Smooth muscle cell of the brain vasculature (primary cell): Measurements from ENCODE around the gene ZNF793.

Experiments
- DNase-seq: peaks from one replicate; pipeline ENCODE4 v3.0.0-alpha.2; 2012; ENCODE audit warnings: low read depth, low spot score

ZNF793 gene

GRCh38 chr19:37506387-37507166 lies at the start of gene ZNF793:
Gene ZNF793, plus strand, starts transcription at chr19:37506939. Its CDS starts 16,501 bp downstream, at chr19:37523440.
- peak; percentile 28 for DNase-seq

DNA sequence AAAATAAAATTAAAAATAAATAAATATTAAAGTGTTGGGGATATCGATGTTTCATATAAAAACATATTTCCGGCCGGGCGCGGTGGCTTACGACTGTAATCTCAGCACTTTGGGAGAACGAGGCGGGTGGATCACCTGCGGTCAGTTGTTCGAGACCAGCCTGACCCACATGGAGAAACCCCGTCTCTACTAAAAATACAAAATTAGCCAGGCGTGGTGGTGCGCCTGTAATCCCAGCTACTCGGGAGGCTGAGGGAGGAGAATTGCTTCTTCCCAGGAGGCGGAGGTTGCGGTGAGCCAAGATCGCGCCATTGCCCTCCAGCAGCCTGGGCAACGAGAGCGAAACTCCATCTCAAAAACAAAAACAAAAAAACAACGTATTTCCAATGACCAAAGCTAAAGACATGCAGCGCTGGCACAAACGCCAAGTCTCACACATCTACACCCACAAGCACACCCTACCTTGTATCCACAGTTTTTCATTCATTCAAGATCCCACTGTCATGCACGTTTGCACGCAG lies 40.4 kb upstream of the ZNF793 start:
- no peak for DNase-seq

- DNase-seq, result peak; percentile 73
These were observed 39.7 kb upstream of the ZNF793 start, which contains the start of gene ZNF569 for GRCh38 chr19:37466798-37467607. Gene ZNF569, minus strand, starts transcription at chr19:37467444. Its CDS starts 22,523 bp downstream, at chr19:37444921.

DNA sequence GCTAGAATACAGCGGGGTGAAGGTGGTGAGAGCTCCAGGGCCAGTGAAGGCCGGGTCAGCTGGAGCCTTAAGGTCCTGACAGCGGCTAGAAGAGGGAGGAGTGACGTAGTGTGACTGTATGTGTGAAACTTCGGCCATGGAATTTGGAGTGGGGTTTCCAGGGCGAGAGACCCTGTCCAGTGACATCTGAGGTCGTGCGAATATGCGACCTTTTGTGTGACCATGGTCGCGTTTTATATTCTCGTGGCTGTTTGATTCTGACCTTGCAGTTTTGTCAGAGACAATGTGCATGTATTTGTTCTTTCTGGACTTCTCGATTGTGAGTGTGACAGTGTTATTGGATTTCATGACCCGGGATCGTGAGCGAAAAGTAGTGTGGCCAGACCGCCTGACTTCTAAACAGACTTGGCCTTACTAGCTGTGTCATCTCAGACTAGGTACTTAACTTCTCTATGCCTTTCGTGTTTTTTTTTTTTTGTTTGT lies 39.1 kb upstream of the ZNF793 start:
- no peak for DNase-seq

DNA sequence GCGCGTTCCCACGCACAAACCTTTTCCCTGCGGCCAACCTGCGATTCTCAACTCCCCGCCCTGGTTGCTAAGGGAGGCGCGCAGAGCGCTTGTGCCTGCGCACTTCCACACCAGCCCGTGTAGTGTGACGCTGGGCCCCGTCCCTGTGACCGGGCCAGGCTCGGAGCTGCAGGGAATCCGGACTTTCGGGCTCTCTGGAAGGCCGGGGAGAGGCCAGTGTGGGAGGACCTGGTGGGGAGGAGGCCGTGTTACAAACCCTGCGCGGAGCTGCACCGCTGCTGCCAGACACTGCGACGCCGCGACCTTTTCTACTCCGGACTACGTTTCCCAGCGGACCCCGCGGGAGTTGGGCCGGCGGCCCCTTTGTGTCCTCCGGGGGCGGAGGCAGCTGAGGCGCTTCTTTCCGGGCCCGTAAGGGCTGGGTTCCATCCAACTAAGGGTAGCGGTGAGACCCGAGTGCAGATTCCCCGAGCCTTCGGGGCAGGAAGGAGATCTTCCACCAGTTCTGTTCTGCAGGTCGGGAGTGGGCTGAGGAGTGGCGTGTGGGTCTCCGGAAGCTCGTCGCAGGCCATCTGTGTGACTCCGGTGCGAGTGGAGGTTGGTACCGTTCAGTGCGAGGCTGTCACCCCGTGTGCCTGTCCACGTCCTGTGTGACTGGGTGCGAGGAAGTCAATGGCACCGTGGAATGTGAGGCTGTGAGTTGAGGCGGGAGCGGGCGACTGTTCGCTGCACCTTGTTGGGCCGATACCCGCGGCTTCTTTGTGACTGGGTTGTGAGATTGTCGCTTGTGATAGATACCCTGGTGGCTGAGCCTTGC lies 37.6 kb upstream of the ZNF793 start, which contains the start of gene ZNF570:
Gene ZNF570 (plus strand): TSS at position 396 of the 817 bp plus-strand sequence. CDS start 999 bp downstream, outside the sequence.
- DNase-seq, result peak; percentile 62

GRCh38 chr19:37470216-37470615 lies 36.5 kb upstream of the ZNF793 start:
- DNase-seq, result no peak

DNA sequence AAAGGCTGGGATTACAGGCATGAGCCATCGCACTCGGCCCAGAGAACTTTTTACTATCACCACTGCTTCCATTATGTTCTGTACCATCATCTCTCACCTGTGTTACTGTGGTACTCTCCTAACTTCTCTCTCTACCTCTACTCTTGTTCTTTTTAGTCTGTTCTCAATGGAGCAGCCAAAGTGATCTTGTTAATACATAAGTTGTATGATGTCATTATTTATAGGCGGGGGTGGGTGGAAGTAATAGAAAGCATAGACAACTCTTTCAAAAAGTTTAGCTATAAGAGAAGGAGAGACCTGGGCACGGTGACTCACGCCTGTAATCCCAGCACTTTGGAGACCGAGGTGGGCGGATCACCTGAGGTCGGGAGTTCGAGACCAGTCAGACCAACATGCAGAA lies 34.6 kb upstream of the ZNF793 start:
- DNase-seq, result no peak

GRCh38 chr19:37484406-37485168 lies 22.2 kb upstream of the ZNF793 start:
- DNase-seq, result no peak

GRCh38 chr19:37492213-37492612 lies 14.5 kb upstream of the ZNF793 start:
- DNase-seq, result no peak

DNA sequence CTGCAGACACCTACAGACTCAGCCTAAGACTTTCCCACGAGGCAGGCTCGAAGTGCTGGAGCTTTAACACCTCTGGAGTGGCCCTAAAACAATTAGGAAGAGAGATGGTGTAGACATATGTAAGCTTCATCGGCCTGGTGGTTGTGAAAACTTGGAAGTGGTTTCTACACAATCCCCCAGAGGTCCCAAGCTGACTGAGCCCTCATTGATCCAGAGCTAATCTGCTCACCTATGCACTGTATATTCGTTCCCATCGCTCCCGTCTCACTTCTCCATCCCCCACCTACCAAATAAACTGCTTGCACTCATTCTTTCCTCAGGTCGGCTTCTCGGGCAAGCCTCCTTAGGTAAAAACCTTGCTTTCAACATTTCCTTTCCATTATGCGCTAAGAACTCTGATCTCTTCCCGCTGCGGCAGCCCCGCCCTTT lies 767 bp upstream of the ZNF793 start:
- DNase-seq, result no peak

DNA sequence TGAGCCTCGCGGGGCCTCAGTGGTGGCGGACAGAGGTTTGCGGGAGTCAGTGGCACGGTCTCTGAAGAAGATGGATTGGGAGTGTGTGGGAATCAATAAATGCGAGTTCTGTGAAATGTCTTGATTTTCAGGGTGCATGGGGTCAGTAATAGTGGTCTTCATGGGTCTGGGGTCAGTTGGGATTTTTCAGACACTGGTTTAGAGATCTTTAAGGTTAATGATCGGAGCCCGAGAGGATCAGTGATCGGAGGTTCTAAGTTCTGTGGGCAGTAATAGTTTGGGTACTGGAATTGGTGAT lies 377 bp downstream of the ZNF793 start:
- no peak for DNase-seq

DNA sequence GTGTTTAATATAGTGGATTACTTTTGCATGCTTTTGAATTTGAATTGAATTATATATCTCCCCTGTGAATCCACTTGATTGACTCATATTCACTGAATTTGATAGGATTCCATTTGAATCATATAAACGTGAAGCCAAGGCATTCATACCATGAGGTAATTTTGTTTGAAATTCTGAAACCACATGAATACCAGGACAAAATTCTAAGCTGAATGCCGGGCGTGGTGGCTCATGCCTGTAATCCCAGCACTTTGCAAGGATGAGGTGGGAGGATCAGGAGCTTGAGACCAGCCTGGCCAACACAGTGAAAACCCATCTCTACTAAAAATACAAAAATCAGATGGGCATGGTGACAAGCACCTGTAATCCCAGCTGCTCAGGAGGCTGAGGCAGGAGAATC lies 4.4 kb downstream of the ZNF793 start:
- DNase-seq, result no peak

DNA sequence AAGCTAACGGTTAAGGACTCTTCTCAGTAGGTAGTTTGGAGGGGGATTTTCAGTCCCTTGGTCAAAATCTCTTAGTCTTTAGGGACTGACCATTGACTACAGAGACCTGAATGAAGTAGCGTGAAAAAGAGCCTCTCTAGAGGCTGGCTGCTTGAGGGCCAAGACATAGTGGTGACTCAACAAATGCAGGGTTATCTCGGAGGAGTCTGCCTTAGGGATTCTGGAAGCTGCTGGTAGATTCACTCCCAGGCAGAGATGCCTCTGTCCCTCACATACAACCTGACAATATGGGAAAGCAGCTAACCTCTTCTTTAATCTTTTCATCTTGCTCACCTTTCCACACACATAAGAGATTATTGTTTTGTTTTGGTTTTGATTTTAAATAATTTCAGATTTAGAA lies 5.1 kb downstream of the ZNF793 start:
- DNase-seq, result no peak

- DNase-seq, result no peak
These were observed 6.7 kb downstream of the ZNF793 start for GRCh38 chr19:37513397-37513796.

DNA sequence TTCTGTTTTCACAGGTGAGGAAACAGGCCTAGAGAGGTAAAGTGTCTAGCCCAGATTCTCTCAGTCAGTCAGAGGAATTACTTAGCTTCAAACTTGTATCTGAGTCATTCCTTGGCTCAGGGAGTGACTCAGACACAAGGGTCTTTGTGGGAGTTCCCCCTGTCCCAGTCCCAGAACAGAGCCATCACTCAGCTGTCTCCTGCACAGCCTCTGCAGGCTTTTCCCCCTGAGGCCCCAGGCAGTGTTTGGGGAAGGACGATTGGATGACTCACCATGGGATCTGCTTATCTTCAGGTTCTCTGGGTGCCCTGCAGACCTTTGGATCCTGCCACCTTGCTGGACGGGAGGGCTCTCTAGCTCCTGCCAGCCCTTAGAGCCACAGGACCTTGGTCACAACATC lies 13.2 kb downstream of the ZNF793 start:
- no peak for DNase-seq

DNA sequence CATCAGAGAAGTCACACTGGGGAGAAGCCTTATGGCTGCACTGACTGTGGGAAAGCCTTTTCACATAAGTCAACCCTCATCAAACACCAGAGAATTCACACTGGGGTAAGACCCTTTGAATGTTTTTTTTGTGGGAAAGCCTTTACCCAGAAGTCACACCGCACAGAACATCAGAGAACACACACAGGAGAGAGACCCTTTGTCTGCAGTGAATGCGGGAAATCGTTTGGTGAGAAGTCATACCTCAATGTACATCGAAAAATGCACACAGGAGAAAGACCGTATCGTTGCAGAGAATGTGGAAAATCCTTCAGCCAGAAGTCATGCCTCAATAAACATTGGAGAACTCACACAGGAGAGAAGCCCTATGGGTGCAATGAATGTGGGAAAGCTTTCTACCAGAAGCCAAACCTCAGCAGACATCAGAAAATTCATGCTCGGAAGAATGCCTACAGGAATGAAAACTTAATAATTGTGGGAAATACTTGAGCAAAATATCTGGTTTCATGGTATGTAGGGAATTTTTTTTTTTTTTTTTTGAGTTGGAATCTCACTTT lies 30.7 kb downstream of the ZNF793 start:
- no peak for DNase-seq

DNA sequence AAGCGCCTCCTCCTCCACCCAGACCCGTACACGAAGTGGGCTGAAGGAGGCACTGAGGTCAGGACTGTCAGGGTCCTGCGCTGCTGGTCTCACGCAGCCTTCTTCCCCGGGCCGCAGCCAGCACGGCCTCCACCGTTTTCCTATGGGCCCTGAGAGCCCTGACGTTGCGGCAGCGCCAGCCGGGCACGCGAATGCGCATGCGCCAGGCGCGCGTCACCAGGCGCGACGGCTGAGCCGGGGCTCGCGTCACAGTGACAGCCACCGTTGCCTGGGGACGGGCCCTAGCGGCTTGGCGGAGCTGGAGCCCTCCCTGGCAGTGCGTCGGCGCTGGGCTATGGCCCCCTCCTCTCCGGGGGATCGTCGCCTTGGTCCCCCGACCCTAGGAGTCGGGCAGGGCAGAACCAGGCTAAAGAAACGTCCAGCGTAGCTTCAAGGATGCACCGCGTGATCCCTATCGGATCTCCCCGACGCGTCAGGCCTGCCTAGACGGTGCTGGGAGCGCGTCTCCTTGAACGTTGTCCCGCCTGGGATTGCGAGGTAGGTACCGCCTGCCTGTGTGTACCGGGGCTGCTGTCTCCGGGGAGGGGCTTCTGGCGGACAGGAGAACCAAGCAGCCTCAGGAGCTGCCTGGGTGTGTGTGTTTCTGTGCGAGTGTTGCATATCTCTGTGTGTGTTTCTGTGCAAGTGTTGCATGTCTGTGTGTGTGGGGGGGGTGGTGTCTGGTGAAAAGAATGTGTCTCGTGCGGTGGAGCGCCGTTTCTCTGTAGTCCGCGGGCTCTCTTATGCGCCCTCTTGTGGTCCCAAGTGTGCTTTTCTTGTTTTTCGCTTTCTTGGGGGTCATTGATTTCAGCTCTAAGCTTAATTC lies 44.6 kb downstream of the ZNF793 start:
- no peak for DNase-seq

GRCh38 chr19:37563518-37563917 lies 56.8 kb downstream of the ZNF793 start:
- DNase-seq, result no peak

- no peak for DNase-seq
These were observed 58.1 kb downstream of the ZNF793 start for GRCh38 chr19:37564624-37565369.
